ENCODE results near the gene MTUS2. TPM values are rescaled to one million over a fixed set of nuclear protein-coding genes. Genes with fewer than 3 reads are reported as not detected.

MTUS2 gene
- total RNA-seq, 4 donors from 2014 or later, result 0.16 to 0.75 (median 0.24) TPM

DNA sequence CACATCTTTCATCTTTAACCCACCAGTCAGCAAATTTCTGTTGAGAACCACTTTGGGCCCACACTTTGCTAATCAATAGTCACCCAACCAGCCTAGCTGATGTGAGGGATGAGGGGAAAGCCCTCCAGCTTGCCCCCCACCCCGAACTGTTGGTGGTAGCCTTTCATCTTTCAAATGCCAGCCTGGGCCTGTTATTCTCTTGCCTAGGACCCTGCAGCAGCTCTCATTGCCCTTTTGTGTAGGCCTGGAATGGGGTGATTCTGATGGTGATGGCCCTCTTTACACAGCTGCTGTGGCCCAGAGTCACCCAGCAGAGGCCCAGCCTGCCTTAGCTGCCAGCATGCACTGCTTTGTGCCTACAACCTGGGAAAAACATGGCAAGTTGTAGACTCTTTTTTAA, 480.9 kb downstream of the MTUS2 start:
- intact Hi-C loops (cut with DNase I; ENCODE audit: low total_unique reads), result no loop called here
- no peaks in the 10 kb centered on the region for H3K36me3 ChIP-seq
- no peaks in the 10 kb centered on the region for H3K27me3 ChIP-seq
- no peak for DNase-seq
- no peaks in the 10 kb centered on the region for H3K9me3 ChIP-seq
- in situ Hi-C loops (cut with MboI; ENCODE audit: low pct_ligation_motif_present in 1 of 4, low pct_unique_long_range_greater_than_20kb in 1 of 4, low sequenced_read_pairs in 3 of 4), result no loop called here
- H3K4me3 ChIP-seq, result no peak overlapping the region
- H3K27ac ChIP-seq, result no peak overlapping the region
- TF ChIP-seq, protein P1, sequence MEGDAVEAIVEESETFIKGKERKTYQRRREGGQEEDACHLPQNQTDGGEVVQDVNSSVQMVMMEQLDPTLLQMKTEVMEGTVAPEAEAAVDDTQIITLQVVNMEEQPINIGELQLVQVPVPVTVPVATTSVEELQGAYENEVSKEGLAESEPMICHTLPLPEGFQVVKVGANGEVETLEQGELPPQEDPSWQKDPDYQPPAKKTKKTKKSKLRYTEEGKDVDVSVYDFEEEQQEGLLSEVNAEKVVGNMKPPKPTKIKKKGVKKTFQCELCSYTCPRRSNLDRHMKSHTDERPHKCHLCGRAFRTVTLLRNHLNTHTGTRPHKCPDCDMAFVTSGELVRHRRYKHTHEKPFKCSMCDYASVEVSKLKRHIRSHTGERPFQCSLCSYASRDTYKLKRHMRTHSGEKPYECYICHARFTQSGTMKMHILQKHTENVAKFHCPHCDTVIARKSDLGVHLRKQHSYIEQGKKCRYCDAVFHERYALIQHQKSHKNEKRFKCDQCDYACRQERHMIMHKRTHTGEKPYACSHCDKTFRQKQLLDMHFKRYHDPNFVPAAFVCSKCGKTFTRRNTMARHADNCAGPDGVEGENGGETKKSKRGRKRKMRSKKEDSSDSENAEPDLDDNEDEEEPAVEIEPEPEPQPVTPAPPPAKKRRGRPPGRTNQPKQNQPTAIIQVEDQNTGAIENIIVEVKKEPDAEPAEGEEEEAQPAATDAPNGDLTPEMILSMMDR (IDR thresholded peaks at IDR 0.05), result no peak
- no peak for TF ChIP-seq POLR2A (IDR thresholded peaks at IDR 0.05)
- no peak for TF ChIP-seq EP300 (IDR thresholded peaks at IDR 0.05; ENCODE audit: low read depth)
- TF ChIP-seq POLR2AphosphoS5 (IDR thresholded peaks at IDR 0.05), result no peak
- WGBS, 2 donors (ENCODE audit: low coverage in 1 of 2), result 50% methylated on average over 1 of the region's 1 CpG; no CpG with 5 or more reads in 1 of the 2 donors
- no peaks in the 10 kb centered on the region for H3K4me1 ChIP-seq

DNA sequence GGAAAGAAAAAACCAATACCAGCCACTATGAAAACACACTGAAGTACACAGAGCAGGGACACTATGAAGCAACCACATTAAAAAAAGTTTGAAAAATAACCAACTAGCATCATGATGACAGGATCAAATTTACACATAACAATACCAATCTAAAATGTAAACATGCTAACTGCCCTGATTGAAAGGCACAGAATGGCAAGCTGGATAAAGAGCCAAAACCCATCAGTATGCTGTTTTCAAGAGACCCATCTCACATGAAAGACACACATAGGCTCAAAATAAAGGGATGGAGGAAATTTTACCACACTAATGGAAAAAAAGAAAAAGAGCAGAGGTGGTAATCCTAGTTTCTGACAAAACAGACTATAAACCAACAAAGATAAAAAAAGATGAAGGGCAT, 484.0 kb downstream of the MTUS2 start:
- H3K36me3 ChIP-seq, result no peaks in the 10 kb centered on the region
- H3K4me3 ChIP-seq, result no peak overlapping the region
- TF ChIP-seq, protein P1 (IDR thresholded peaks at IDR 0.05), result no peak
- no peak for TF ChIP-seq POLR2AphosphoS5 (IDR thresholded peaks at IDR 0.05)
- no peak for TF ChIP-seq EP300 (IDR thresholded peaks at IDR 0.05; ENCODE audit: low read depth)
- TF ChIP-seq POLR2A (IDR thresholded peaks at IDR 0.05), result no peak
- H3K27me3 ChIP-seq, result no peaks in the 10 kb centered on the region
- H3K27ac ChIP-seq, result no peak overlapping the region
- no peaks in the 10 kb centered on the region for H3K4me1 ChIP-seq
- in situ Hi-C loops (cut with MboI; ENCODE audit: low pct_ligation_motif_present in 1 of 4, low pct_unique_long_range_greater_than_20kb in 1 of 4, low sequenced_read_pairs in 3 of 4) (no loop called here), intact Hi-C loops (cut with DNase I; ENCODE audit: low total_unique reads) (no loop called here)
- no peak for DNase-seq
- H3K9me3 ChIP-seq, result peaks cover 3 to 6% of the 10 kb centered on the region in 2 donors

DNA sequence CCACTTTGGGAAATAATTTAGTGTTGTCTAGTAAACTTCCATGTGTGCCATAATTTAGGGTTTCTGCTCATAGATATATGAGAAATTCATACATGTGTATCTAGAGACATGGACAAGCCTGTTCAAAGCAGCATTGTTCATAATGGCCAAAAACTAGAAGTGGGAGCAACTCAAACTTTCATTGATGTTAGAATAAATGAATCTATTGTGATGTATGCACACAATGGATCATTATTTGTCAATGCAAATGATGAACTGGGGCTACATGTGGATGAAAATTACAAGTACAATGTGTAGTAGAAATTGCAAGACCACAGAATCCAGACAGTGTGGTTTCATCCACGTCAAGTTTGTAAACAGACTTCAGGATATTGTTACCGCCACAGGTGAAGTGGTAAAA, 490.7 kb downstream of the MTUS2 start:
- peaks cover 3 to 6% of the 10 kb centered on the region in 2 donors for H3K9me3 ChIP-seq
- 58 to 66% methylated on average over 2 of the region's 2 CpGs for WGBS, 2 donors (ENCODE audit: low coverage in 1 of 2)
- intact Hi-C loops (cut with DNase I; ENCODE audit: low total_unique reads) (no loop called here), in situ Hi-C loops (cut with MboI; ENCODE audit: low pct_ligation_motif_present in 1 of 4, low pct_unique_long_range_greater_than_20kb in 1 of 4, low sequenced_read_pairs in 3 of 4) (no loop called here)
- no peak for TF ChIP-seq POLR2A (IDR thresholded peaks at IDR 0.05)
- no peak for TF ChIP-seq POLR2AphosphoS5 (IDR thresholded peaks at IDR 0.05)
- TF ChIP-seq EP300 (IDR thresholded peaks at IDR 0.05; ENCODE audit: low read depth), result no peak
- TF ChIP-seq, protein P1 (IDR thresholded peaks at IDR 0.05), result no peak
- H3K36me3 ChIP-seq, result no peaks in the 10 kb centered on the region
- no peaks in the 10 kb centered on the region for H3K4me1 ChIP-seq
- no peak overlapping the region for H3K27ac ChIP-seq
- no peaks in the 10 kb centered on the region for H3K27me3 ChIP-seq
- DNase-seq, result no peak
- H3K4me3 ChIP-seq, result no peak overlapping the region

DNA sequence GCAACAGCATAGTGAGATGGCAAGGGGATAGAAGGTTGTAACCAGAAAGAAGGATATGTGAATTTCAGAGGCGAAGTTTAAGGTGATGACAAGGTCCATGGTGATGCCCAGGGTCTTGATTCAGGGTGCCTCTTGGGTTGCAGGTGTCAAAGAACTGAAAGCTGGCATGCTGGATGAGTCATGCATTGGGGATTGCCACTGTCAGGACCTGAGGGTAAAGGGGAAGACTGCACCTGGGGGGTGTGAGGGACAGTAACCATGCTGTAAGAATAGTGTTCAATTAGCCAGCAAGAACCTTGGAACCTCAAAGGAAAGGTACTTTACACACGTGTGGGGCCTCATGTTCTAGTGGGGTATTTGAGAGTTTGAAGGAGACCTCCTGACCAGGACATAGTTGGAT, 495.7 kb downstream of the MTUS2 start:
- Histone ChIP-seq H3K4me1 (no peaks in the 10 kb centered on the region), H3K36me3 (no peaks in the 10 kb centered on the region), H3K9me3 (no peaks in the 10 kb centered on the region), H3K27ac (no peak overlapping the region), H3K27me3 (no peaks in the 10 kb centered on the region), H3K4me3 (no peak overlapping the region)
- DNase-seq, result no peak
- in situ Hi-C loops (cut with MboI; ENCODE audit: low pct_ligation_motif_present in 1 of 4, low pct_unique_long_range_greater_than_20kb in 1 of 4, low sequenced_read_pairs in 3 of 4), result no loop called here
- intact Hi-C loops (cut with DNase I; ENCODE audit: low total_unique reads), result no loop called here
- TF ChIP-seq, protein P1 (IDR thresholded peaks at IDR 0.05), result no peak
- TF ChIP-seq POLR2AphosphoS5 (IDR thresholded peaks at IDR 0.05) (no peak), POLR2A (IDR thresholded peaks at IDR 0.05) (no peak), EP300 (IDR thresholded peaks at IDR 0.05; ENCODE audit: low read depth) (no peak)
- 51 to 81% methylated on average over 2 of the region's 2 CpGs for WGBS, 2 donors (ENCODE audit: low coverage in 1 of 2)
